Neural crest cell (in vitro differentiated cells): Measurements from ENCODE around the gene LSMEM2. TPM values are rescaled to one million over a fixed set of nuclear protein-coding genes. Genes with fewer than 3 reads are reported as not detected.
"Not testable (repeated sequence)": the region's sequence is repeated elsewhere in the genome, so short reads cannot be mapped to it uniquely, and the experiment has no call there.

Experiments used
- DNase-seq: peaks from one replicate; pipeline ENCODE4 v3.0.0; 2021; ENCODE audit warnings: low read depth, mixed read lengths, low spot score
- H3K27ac Mint-ChIP-seq: one replicate; pipeline ENCODE4 v1.8.0; 2021; ENCODE audit warnings: mild to moderate bottlenecking, mixed read lengths; ENCODE audit not compliant: unreplicated experiment
- H3K27me3 Mint-ChIP-seq: 2 replicates; pipeline ENCODE4 v1.8.0; 2021; ENCODE audit warnings: low read depth, mild to moderate bottlenecking, mixed read lengths
- H3K36me3 Mint-ChIP-seq: 2 replicates; pipeline ENCODE4 v1.8.0; 2021; ENCODE audit warnings: low read depth, mild to moderate bottlenecking, mixed read lengths
- H3K4me1 Mint-ChIP-seq: 2 replicates; pipeline ENCODE4 v1.8.0; 2021; ENCODE audit warnings: mixed read lengths
- H3K4me3 Mint-ChIP-seq: one replicate; pipeline ENCODE4 v1.8.0; 2021; ENCODE audit warnings: mild to moderate bottlenecking, mixed read lengths
- H3K9me3 Mint-ChIP-seq: 2 replicates; pipeline ENCODE4 v1.8.0; 2021; ENCODE audit warnings: mixed read lengths
- total RNA-seq: library from RNA; stranded (reverse); gene quantifications from 2 replicates; pipeline ENCODE4 v1.2.1, GENCODE V29; 2021
- TF ChIP-seq, protein P1 (sequence below): fragments of 200-600 bp; sonication (generic); conservative IDR thresholded peaks from 2 replicates; pipeline ENCODE4 v1.5.0; 2021; ENCODE audit warnings: antibody characterized with exemption, mild to moderate bottlenecking

LSMEM2 gene
- total RNA-seq, 1 donor from 2014 or later = not detected

DNA sequence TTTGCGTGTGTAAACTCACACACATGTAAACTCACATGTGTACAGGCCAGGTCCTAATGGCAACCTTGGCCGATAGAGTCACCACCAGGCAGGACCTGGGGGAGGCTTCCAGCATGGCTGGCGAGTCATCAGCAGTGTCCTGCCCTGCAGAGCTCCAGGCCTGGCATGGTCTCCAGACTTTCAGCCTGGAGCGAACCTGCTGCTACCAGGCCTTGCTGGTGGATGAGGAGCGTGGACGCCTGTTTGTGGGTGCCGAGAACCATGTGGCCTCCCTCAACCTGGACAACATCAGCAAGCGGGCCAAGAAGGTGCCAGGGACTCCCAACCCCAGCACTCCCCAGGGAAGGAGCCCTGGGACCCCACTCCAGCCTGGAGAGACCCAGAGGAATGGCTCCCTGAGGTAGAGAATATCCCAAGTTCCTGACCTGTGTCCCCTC lies 8.9 kb upstream of the LSMEM2 start:
- TF ChIP-seq, protein P1, sequence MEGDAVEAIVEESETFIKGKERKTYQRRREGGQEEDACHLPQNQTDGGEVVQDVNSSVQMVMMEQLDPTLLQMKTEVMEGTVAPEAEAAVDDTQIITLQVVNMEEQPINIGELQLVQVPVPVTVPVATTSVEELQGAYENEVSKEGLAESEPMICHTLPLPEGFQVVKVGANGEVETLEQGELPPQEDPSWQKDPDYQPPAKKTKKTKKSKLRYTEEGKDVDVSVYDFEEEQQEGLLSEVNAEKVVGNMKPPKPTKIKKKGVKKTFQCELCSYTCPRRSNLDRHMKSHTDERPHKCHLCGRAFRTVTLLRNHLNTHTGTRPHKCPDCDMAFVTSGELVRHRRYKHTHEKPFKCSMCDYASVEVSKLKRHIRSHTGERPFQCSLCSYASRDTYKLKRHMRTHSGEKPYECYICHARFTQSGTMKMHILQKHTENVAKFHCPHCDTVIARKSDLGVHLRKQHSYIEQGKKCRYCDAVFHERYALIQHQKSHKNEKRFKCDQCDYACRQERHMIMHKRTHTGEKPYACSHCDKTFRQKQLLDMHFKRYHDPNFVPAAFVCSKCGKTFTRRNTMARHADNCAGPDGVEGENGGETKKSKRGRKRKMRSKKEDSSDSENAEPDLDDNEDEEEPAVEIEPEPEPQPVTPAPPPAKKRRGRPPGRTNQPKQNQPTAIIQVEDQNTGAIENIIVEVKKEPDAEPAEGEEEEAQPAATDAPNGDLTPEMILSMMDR = no peak

DNA sequence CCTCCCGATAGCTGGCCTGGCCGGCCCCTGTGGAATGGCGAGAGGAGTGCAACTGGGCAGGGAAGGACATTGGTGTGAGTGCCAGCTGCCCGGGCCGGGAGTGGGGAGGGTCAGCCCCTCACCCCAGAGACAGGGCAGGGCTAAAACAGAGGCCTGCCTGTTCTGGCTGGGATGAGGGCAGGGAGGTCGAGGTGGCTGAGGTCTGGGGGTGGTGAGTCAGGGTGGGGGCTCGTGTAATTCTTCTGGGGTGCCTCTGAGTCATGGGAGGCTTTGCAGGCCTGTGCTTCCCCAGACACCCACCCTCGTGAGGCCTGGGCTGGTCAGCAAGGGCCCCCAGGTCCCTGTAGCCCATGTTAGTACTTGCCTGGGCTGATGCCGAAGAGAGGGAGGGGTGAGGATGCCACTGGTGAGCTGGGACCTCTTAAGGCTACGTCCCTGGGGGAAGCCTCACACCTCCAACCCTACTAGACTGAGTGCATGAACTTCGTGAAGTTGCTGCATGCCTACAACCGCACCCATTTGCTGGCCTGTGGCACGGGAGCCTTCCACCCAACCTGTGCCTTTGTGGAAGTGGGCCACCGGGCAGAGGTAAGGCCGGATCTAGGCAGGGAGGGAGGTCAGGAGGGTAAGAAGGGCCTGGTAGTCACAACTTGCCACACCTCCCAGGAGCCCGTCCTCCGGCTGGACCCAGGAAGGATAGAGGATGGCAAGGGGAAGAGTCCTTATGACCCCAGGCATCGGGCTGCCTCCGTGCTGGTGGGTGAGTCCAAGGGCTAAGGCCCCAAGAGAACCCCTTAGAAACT lies 8.3 kb upstream of the LSMEM2 start:
- H3K4me1 Mint-ChIP-seq = peaks cover 38% of the 10 kb centered on the region
- no peak overlapping the region for H3K27ac Mint-ChIP-seq
- no peak overlapping the region for H3K4me3 Mint-ChIP-seq
- no peaks in the 10 kb centered on the region for H3K9me3 Mint-ChIP-seq
- H3K27me3 Mint-ChIP-seq = peaks cover 45% of the 10 kb centered on the region
- no peak for DNase-seq
- TF ChIP-seq, protein P1 = no peak
- no peaks in the 10 kb centered on the region for H3K36me3 Mint-ChIP-seq

More for the DNA sequence above, 8.9 kb upstream of the LSMEM2 start:
- Mint-ChIP-seq H3K27me3 (peaks cover 39% of the 10 kb centered on the region), H3K27ac (no peak overlapping the region), H3K4me1 (peaks cover 36% of the 10 kb centered on the region), H3K9me3 (no peaks in the 10 kb centered on the region), H3K4me3 (no peak overlapping the region), H3K36me3 (no peaks in the 10 kb centered on the region)
- DNase-seq = no peak

- Mint-ChIP-seq H3K36me3 (no peaks in the 10 kb centered on the region), H3K4me1 (peaks cover 35% of the 10 kb centered on the region), H3K27ac (no peak overlapping the region)
These were observed 7.5 kb upstream of the LSMEM2 start for GRCh38 chr3:50271314-50271936.

GRCh38 chr3:50272538-50272910 lies 6.4 kb upstream of the LSMEM2 start:
- Mint-ChIP-seq H3K27me3 (peaks cover 47% of the 10 kb centered on the region), H3K4me1 (peaks cover 35% of the 10 kb centered on the region)
- not testable (repeated sequence) for H3K27ac Mint-ChIP-seq

More at GRCh38 chr3:50271314-50271936, 7.5 kb upstream of the LSMEM2 start:
- Mint-ChIP-seq H3K9me3 (no peaks in the 10 kb centered on the region), H3K27me3 (peaks cover 47% of the 10 kb centered on the region), H3K4me3 (peak overlapping the region; percentile 6)
- TF ChIP-seq, protein P1 = no peak
- no peak for DNase-seq

GRCh38 chr3:50272911-50273688 lies 5.8 kb upstream of the LSMEM2 start:
- Mint-ChIP-seq H3K27me3 (peaks cover 43% of the 10 kb centered on the region), H3K27ac (no peak overlapping the region), H3K4me1 (peaks cover 35% of the 10 kb centered on the region), H3K9me3 (no peaks in the 10 kb centered on the region), H3K36me3 (no peaks in the 10 kb centered on the region), H3K4me3 (peak overlapping the region; percentile 81)
- TF ChIP-seq, protein P1 = peak; percentile 99
- peak; percentile 98 for DNase-seq

More at GRCh38 chr3:50272538-50272910, 6.4 kb upstream of the LSMEM2 start:
- H3K9me3 Mint-ChIP-seq, H3K36me3 Mint-ChIP-seq, DNase-seq: not testable (repeated sequence)
- peak overlapping the region; percentile 81 for H3K4me3 Mint-ChIP-seq
